ENCODE measurements around the gene AP2A1. TPM values are rescaled to one million over a fixed set of nuclear protein-coding genes. Genes with fewer than 3 reads are reported as not detected.

Gene AP2A1
- total and polyA plus RNA-seq, 2 of the 13 experiments (the other 11 are each of a cell fraction or from before 2014, with no cell fraction given), result 22.7 to 39.7 TPM

DNA sequence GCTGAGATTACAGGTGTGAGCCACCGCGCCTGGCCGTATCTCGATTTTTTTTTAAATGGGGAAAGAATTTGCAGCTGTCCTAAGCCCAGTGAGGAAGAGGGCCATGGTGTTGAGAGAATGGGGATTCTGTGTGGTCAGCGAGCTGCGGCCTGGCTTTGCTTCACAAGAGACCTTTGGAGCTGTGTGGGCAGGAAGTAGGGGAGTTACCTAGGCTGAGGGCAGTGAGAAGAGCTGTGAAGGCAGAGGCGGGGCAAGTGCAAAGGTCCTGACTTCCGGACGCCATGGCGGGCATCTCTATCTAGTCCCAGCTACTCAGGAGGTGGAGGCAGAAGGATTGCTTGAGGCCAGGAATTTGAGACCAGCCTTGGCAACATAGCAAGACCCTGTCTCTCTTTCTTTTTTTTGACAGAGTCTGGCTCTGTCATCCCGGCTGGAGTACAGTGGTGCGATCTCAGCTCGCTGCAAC, 4.9 kb downstream of the AP2A1 start (continued):
- TF ChIP-seq, protein P1, sequence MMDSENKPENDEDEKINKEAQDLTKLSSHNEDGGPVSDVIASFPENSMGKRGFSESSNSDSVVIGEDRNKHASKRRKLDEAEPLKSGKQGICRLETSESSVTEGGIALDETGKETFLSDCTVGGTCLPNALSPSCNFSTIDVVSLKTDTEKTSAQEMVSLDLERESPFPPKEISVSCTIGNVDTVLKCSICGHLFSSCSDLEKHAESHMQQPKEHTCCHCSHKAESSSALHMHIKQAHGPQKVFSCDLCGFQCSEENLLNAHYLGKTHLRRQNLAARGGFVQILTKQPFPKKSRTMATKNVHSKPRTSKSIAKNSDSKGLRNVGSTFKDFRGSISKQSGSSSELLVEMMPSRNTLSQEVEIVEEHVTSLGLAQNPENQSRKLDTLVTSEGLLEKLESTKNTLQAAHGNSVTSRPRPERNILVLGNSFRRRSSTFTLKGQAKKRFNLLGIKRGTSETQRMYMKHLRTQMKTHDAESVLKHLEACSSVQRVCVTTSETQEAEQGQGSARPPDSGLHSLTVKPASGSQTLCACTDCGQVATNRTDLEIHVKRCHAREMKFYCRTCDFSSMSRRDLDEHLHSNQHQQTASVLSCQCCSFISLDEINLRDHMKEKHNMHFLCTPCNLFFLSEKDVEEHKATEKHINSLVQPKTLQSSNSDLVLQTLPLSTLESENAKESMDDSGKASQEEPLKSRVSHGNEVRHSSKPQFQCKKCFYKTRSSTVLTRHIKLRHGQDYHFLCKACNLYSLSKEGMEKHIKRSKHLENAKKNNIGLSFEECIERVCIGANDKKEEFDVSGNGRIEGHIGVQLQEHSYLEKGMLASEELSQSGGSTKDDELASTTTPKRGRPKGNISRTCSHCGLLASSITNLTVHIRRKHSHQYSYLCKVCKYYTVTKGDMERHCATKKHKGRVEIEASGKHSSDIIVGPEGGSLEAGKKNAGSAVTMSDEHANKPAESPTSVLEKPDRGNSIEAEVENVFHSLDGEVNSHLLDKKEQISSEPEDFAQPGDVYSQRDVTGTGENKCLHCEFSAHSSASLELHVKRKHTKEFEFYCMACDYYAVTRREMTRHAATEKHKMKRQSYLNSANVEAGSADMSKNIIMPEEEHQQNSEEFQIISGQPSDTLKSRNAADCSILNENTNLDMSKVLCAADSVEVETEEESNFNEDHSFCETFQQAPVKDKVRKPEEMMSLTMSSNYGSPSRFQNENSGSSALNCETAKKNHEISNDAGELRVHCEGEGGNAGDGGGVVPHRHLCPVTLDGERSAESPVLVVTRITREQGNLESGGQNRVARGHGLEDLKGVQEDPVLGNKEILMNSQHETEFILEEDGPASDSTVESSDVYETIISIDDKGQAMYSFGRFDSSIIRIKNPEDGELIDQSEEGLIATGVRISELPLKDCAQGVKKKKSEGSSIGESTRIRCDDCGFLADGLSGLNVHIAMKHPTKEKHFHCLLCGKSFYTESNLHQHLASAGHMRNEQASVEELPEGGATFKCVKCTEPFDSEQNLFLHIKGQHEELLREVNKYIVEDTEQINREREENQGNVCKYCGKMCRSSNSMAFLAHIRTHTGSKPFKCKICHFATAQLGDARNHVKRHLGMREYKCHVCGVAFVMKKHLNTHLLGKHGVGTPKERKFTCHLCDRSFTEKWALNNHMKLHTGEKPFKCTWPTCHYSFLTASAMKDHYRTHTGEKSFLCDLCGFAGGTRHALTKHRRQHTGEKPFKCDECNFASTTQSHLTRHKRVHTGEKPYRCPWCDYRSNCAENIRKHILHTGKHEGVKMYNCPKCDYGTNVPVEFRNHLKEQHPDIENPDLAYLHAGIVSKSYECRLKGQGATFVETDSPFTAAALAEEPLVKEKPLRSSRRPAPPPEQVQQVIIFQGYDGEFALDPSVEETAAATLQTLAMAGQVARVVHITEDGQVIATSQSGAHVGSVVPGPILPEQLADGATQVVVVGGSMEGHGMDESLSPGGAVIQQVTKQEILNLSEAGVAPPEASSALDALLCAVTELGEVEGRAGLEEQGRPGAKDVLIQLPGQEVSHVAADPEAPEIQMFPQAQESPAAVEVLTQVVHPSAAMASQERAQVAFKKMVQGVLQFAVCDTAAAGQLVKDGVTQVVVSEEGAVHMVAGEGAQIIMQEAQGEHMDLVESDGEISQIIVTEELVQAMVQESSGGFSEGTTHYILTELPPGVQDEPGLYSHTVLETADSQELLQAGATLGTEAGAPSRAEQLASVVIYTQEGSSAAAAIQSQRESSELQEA (CRISPR knock-in tag; IDR thresholded peaks at IDR 0.05; ENCODE audit: not compliant biosample characterization), result peak; percentile 40
- no peak for TF ChIP-seq MLLT10 (CRISPR knock-in tag; IDR thresholded peaks at IDR 0.05)

DNA sequence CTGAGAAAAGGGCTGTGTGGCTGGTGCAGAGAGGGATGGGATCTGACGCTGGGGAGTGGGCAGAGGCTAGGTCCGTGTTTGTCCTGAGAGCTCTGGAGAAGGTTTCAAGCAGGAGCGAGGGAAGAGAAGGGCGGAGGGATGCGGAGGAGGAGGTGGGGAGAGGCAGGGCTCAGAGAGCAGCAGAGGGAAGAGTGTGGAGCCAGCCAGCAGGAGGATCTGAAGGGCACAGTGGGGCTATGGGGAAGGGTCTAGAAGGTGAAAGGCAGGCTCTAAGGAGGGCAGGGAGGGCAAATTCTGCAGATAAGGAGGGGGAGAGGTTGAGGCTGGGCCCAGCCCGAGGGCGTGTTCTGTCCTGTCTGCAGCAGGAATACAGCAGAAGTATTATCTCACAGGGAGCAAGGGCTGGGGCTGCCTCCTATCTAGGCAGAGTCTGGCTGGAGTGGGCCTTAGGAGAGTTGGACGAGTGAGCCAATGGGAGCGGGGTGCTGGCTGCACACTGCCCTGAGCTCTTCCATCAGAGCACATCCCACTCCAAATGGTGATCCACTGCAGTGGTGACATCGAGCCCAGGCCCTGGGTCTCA, 6.1 kb downstream of the AP2A1 start:
- BruUV-seq (replicated peaks), result no TSS peak
- TF ChIP-seq PPARG (CRISPR knock-in tag; conservative IDR thresholded peaks at IDR 0.05), result no peak
- TF ChIP-seq ZNF468 (CRISPR knock-in tag; IDR thresholded peaks at IDR 0.05), result no peak
- TF ChIP-seq ZNF879 (CRISPR knock-in tag; IDR thresholded peaks at IDR 0.05), result no peak
- no peak for TF ChIP-seq ZNF737 (CRISPR knock-in tag; IDR thresholded peaks at IDR 0.05; ENCODE audit: borderline replicate concordance)
- no peak for TF ChIP-seq ARNT2 (CRISPR knock-in tag; IDR thresholded peaks at IDR 0.05; ENCODE audit: low read depth)
- no peak for TF ChIP-seq ZNF724P (CRISPR knock-in tag; IDR thresholded peaks at IDR 0.05; ENCODE audit: borderline replicate concordance)
- no peak for TF ChIP-seq ZNF615 (CRISPR knock-in tag; IDR thresholded peaks at IDR 0.05; ENCODE audit: borderline replicate concordance)
- no peak for TF ChIP-seq HOXA9 (CRISPR knock-in tag; IDR thresholded peaks at IDR 0.05; ENCODE audit: borderline replicate concordance)
- TF ChIP-seq JDP2 (CRISPR knock-in tag; IDR thresholded peaks at IDR 0.05; ENCODE audit: borderline replicate concordance), result no peak
- TF ChIP-seq ZNF562 (CRISPR knock-in tag; IDR thresholded peaks at IDR 0.05; ENCODE audit: borderline replicate concordance), result no peak
- no peak for TF ChIP-seq SYNCRIP (IDR thresholded peaks at IDR 0.05; ENCODE audit: insufficient read depth, low read depth, low read length)
- TF ChIP-seq ZNF44 (CRISPR knock-in tag; IDR thresholded peaks at IDR 0.05), result no peak

More for the DNA sequence above, 6.1 kb downstream of the AP2A1 start:
- Histone ChIP-seq H3K4me2 (ENCODE audit: low read depth, low read length) (no peak overlapping the region), H3K36me3 (replicated peaks in 1 of 2; ENCODE audit: control insufficient read depth in 1 of 2, insufficient read depth in 2 of 2, low read length in 2 of 2) (no peaks in the 10 kb centered on the region), H2AFZ (ENCODE audit: low read length) (no peak overlapping the region), H3K79me2 (ENCODE audit: insufficient read depth, low read length) (peaks cover 11% of the 10 kb centered on the region), H3K4me3 (replicated peaks in 1 of 3; ENCODE audit: insufficient read depth in 1 of 3, low read depth in 2 of 3, low read length in 3 of 3) (no peak overlapping the region), H4K20me1 (ENCODE audit: insufficient read depth, low read length) (no peaks in the 10 kb centered on the region), H3K27ac (ENCODE audit: extremely low read length, insufficient read depth, low read length) (no peak overlapping the region), H3K9me3 (ENCODE audit: low read length) (no peaks in the 10 kb centered on the region), H3K4me1 (ENCODE audit: insufficient read depth, low read length) (peaks cover 42% of the 10 kb centered on the region), H3K27me3 (ENCODE audit: control insufficient read depth in 1 of 2, insufficient read depth in 2 of 2, low read length in 2 of 2) (no peaks in the 10 kb centered on the region), H3K9ac (ENCODE audit: insufficient read depth, low read depth, low read length) (no peak overlapping the region)
- intact Hi-C loops (cut with micrococcal nuclease; ENCODE audit: unreplicated experiment), result no loop called here
- 95% methylated on average over 10 of the region's 10 CpGs for WGBS (ENCODE audit: low lambda C conversion rate)
- DNase-seq (ENCODE audit: low spot score), result no peak
- no peak for ATAC-seq
- in situ Hi-C loops (cut with HindIII; ENCODE audit: extremely low pct_ligation_motif_present, low pct_unique_long_range_greater_than_20kb), result no loop called here
- FAIRE-seq, result no peak
- ChIA-PET CTCF (ENCODE audit: low intra/inter-chr PET ratio, low total read pairs) (no interaction called here), POLR2A (no interaction called here)
